PC-3 (cell line): Measurements from ENCODE around the gene CNTRL. TPM values are rescaled to one million over a fixed set of nuclear protein-coding genes. Genes with fewer than 3 reads are reported as not detected.

Experiments used
- ATAC-seq: fragments of 200-7000 bp; cut with Tn5 transposase; 2 replicates; pipeline ENCODE4 v1.9.1; 2020; ENCODE audit warnings: mild to moderate bottlenecking, moderate library complexity
- BruUV-seq: library from RNA; stranded (reverse); fragments of 400-500 nt; replicated peaks from 2 replicates; lab custom pipeline; 2021; lab: Mats Ljungman, UMichigan
- CTCF ChIA-PET: fragments of 300-600 bp; sonication (Branson Sonifier 250); formaldehyde crosslinking; loops from one replicate; lab custom pipeline; 2022; ENCODE audit warnings: antibody characterized with exemption; lab: Charles Lee
- POLR2A ChIA-PET: fragments of 300-600 bp; sonication (Branson Sonifier 250); formaldehyde crosslinking; loops from one replicate; lab custom pipeline; 2022; ENCODE audit warnings: antibody characterized with exemption; ENCODE audit not compliant: unreplicated experiment; lab: Charles Lee
- DNase-seq: peaks from one replicate; pipeline ENCODE4 v3.0.0-alpha.2; 2015
- H2AFZ ChIP-seq: fragments of 300-600 bp; sonication (generic); 2 replicates; pipeline ENCODE4 v1.6.0; 2016; ENCODE audit warnings: antibody characterized with exemption, low read length
- H3F3A ChIP-seq: fragments of 300-600 bp; sonication (generic); one replicate; pipeline ENCODE4 v1.6.0; 2017; ENCODE audit warnings: antibody characterized with exemption, low read length, control low read depth, mild to moderate bottlenecking; ENCODE audit not compliant: unreplicated experiment
- H3K27ac ChIP-seq: fragments of 300-600 bp; sonication (generic); 2 replicates; pipeline ENCODE4 v1.5.1; 2016; ENCODE audit warnings: mild to moderate bottlenecking, low read length
- H3K27me3 ChIP-seq: fragments of 300-600 bp; sonication (generic); 2 replicates; pipeline ENCODE4 v1.6.1; 2016; ENCODE audit warnings: low read length, mixed read lengths
- H3K36me3 ChIP-seq: fragments of 300-600 bp; sonication (generic); 2 replicates; pipeline ENCODE4 v1.6.1; 2016; ENCODE audit warnings: low read depth, mixed run types, low read length, mixed read lengths
- H3K4me1 ChIP-seq: fragments of 300-600 bp; sonication (generic); 2 replicates; pipeline ENCODE4 v1.5.1; 2016; ENCODE audit warnings: low read length; ENCODE audit not compliant: insufficient read depth
- H3K4me2 ChIP-seq: fragments of 300-600 bp; sonication (generic); 2 replicates; pipeline ENCODE4 v1.6.0; 2016; ENCODE audit warnings: low read length
- H3K4me3 ChIP-seq: fragments of 300-600 bp; sonication (generic); 2 replicates; pipeline ENCODE4 v1.5.1; 2016; ENCODE audit warnings: mild to moderate bottlenecking, low read length, mixed read lengths
- H3K79me2 ChIP-seq: fragments of 300-600 bp; sonication (generic); 2 replicates; pipeline ENCODE4 v1.6.1; 2017; ENCODE audit warnings: low read length, mixed read lengths
- H3K9ac ChIP-seq: fragments of 300-600 bp; sonication (generic); 2 replicates; pipeline ENCODE4 v1.6.0; 2016; ENCODE audit warnings: mild to moderate bottlenecking, low read length
- H3K9me2 ChIP-seq: fragments of 300-600 bp; sonication (generic); replicated peaks from 2 replicates; pipeline ENCODE4 v1.6.1; 2016; ENCODE audit warnings: mixed run types, low read length, mixed read lengths
- H3K9me3 ChIP-seq: fragments of 300-600 bp; sonication (generic); 2 replicates; pipeline ENCODE4 v1.6.1; 2016; ENCODE audit warnings: low read length, mixed read lengths
- H4K20me1 ChIP-seq: fragments of 300-600 bp; sonication (generic); 2 replicates; pipeline ENCODE4 v1.6.1; 2016; ENCODE audit warnings: low read length, mixed read lengths
- EZH2 ChIP-seq: fragments of 300-600 bp; sonication (generic); IDR thresholded peaks from one replicate; pipeline ENCODE4 v1.6.1; 2017; ENCODE audit warnings: antibody characterized with exemption, mild to moderate bottlenecking, low read length; ENCODE audit not compliant: unreplicated experiment
- EZH2phosphoT487 ChIP-seq: fragments of 300-600 bp; sonication (generic); IDR thresholded peaks from 2 replicates; pipeline ENCODE4 v1.6.1; 2018; ENCODE audit warnings: mild to moderate bottlenecking, antibody characterized with exemption, low read length, borderline replicate concordance
- intact Hi-C: fragments of 100-400 bp; cut with micrococcal nuclease; formaldehyde crosslinking; loops from 2 replicates; pipeline ENCODE4 v1.9.0; 2023
- total RNA-seq: library from RNA; depleted of rRNA; stranded (reverse); fragments of >200 nt; gene quantifications from 2 replicates; pipeline ENCODE4 v1.2.3, GENCODE V29; 2014
- TF ChIP-seq, protein P1 (sequence below): fragments of 300-600 bp; sonication (generic); conservative IDR thresholded peaks from 2 replicates; pipeline ENCODE4 v1.5.1; 2017; ENCODE audit warnings: antibody characterized with exemption, low read depth, mild to moderate bottlenecking, low read length

CNTRL gene
- total RNA-seq, 1 experiment from 2014 or later = 6.0 TPM

DNA sequence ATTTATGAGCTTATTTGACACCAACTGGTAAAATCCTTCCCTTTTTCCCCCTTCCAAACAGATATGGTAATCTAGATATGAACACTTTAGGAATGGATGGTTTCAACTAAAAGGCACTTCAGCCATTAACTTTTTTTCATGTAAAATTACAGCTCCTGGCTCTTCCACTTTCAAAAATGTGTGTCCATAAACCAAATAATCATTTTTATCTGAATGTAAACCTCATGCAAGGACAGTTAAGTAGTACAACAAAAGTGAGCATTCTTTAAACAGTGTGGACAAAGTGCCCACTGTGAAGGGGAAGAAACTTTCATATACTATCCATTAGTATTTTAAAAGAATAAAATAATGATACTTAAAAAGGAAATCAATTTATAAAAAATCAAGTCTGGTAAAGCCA, 109.7 kb downstream of the CNTRL start:
- Histone ChIP-seq H3F3A (no peaks in the 10 kb centered on the region), H3K9me2 (no peaks in the 10 kb centered on the region), H3K4me2 (no peak overlapping the region), H3K9me3 (no peaks in the 10 kb centered on the region), H3K27me3 (no peaks in the 10 kb centered on the region), H3K4me3 (no peak overlapping the region), H3K79me2 (peaks cover 45% of the 10 kb centered on the region), H4K20me1 (peaks cover 17% of the 10 kb centered on the region; the same call in 1 of the 2 replicates), H3K36me3 (peaks cover 40% of the 10 kb centered on the region), H3K27ac (no peak overlapping the region), H2AFZ (no peak overlapping the region), H3K4me1 (no peaks in the 10 kb centered on the region), H3K9ac (no peak overlapping the region)
- POLR2A ChIA-PET = no interaction called here
- CTCF ChIA-PET = no interaction called here
- intact Hi-C loops = no loop called here
- ATAC-seq (no peak), DNase-seq (no peak)
- no peak for TF ChIP-seq EZH2
- TF ChIP-seq EZH2phosphoT487 = no peak
- TF ChIP-seq, protein P1, sequence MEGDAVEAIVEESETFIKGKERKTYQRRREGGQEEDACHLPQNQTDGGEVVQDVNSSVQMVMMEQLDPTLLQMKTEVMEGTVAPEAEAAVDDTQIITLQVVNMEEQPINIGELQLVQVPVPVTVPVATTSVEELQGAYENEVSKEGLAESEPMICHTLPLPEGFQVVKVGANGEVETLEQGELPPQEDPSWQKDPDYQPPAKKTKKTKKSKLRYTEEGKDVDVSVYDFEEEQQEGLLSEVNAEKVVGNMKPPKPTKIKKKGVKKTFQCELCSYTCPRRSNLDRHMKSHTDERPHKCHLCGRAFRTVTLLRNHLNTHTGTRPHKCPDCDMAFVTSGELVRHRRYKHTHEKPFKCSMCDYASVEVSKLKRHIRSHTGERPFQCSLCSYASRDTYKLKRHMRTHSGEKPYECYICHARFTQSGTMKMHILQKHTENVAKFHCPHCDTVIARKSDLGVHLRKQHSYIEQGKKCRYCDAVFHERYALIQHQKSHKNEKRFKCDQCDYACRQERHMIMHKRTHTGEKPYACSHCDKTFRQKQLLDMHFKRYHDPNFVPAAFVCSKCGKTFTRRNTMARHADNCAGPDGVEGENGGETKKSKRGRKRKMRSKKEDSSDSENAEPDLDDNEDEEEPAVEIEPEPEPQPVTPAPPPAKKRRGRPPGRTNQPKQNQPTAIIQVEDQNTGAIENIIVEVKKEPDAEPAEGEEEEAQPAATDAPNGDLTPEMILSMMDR = no peak
- no TSS peak for BruUV-seq

DNA sequence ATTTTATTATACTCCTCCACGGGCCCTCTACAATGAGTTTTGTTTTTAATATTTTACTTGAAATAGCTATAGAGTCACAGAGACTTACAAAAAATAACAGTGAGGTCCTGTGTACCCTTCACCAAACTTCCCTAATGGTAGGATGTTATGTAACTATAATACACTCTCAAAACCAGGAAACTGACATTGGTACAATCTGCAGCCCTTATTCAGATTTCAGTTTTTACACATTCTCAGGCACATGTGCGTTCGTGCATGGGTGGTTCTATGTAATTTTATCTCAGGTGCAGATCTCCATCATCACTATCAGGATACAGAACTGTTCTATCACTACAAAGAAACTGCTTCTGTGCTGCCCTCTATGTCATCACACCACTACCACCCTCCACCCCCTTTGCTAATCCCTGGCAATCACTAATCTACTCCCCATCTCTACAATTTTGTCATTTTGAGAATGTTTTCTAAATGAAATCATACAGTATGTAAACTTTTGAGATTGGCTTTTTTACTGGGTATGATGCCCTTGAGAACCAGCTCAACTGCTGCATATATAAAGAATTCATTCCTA, 110.5 kb downstream of the CNTRL start:
- Histone ChIP-seq H3K4me3 (no peak overlapping the region), H3K9me2 (no peaks in the 10 kb centered on the region), H3F3A (no peaks in the 10 kb centered on the region), H3K79me2 (peaks cover 53% of the 10 kb centered on the region), H3K9me3 (no peaks in the 10 kb centered on the region), H3K4me2 (no peak overlapping the region), H4K20me1 (peaks cover 17% of the 10 kb centered on the region; the same call in 1 of the 2 replicates), H3K27ac (no peak overlapping the region), H3K36me3 (peaks cover 35% of the 10 kb centered on the region), H3K9ac (no peak overlapping the region), H3K4me1 (no peaks in the 10 kb centered on the region), H3K27me3 (no peaks in the 10 kb centered on the region), H2AFZ (no peak overlapping the region)
- no peak for ATAC-seq
- DNase-seq = no peak
- intact Hi-C loops = no loop called here
- ChIA-PET CTCF (no interaction called here), POLR2A (interaction anchor here (0.7 kb wide), 1 partner anchor 13 kb away, joined by 4 read pairs; no protein-coding TSS in a partner anchor)
- TF ChIP-seq EZH2phosphoT487 = no peak
- TF ChIP-seq, protein P1 = no peak
- no peak for TF ChIP-seq EZH2
- no TSS peak for BruUV-seq

DNA sequence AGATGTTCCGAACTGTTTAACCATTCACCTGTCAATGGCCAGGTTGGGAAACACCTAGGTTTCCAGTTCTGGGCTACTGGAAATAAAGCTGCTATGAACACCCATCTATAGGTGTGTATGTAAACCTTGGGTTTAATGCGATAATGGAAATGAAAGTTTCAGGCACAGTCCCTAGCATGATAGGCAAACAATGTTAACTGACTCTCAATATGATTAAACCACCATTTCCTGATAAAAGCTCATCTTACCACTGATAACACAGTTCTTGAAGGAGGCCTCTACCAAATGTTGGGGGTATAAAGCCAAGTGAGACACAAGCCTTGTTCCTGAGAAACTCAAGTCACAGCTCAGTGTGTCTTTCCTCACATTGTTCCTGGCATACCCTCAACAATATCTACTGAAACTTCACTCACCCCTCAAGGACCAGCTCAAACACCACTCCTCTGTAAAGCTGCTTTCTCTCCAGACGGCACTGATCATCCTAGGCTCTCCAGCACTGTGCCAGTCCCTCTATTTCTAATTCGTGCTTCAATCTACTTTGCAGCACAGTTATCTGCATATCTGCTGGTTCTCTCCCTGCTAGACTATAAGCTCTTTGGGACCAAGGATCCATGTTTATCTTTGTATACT, 111.1 kb downstream of the CNTRL start:
- no TSS peak for BruUV-seq
- H3K27ac ChIP-seq = no peak overlapping the region
- CTCF ChIA-PET = no interaction called here
- H2AFZ ChIP-seq = no peak overlapping the region
- POLR2A ChIA-PET = interaction anchor here (0.7 kb wide), 1 partner anchor 13 kb away, joined by 4 read pairs; no protein-coding TSS in a partner anchor
- DNase-seq = no peak
- H3K4me1 ChIP-seq = no peaks in the 10 kb centered on the region
- peaks cover 31% of the 10 kb centered on the region for H3K36me3 ChIP-seq
- H4K20me1 ChIP-seq = peaks cover 17% of the 10 kb centered on the region; the same call in 1 of the 2 replicates
- no peak overlapping the region for H3K4me3 ChIP-seq
- ATAC-seq = no peak
- no peak overlapping the region for H3K9ac ChIP-seq
- no peaks in the 10 kb centered on the region for H3K27me3 ChIP-seq
- H3K4me2 ChIP-seq = no peak overlapping the region
- no peaks in the 10 kb centered on the region for H3K9me3 ChIP-seq
- intact Hi-C loops = no loop called here
- TF ChIP-seq, protein P1 = no peak
- TF ChIP-seq EZH2 (no peak), EZH2phosphoT487 (no peak)
- no peaks in the 10 kb centered on the region for H3F3A ChIP-seq
- peaks cover 59% of the 10 kb centered on the region for H3K79me2 ChIP-seq
- no peaks in the 10 kb centered on the region for H3K9me2 ChIP-seq
